Kidney epithelial cell (primary cell): ENCODE data around the gene ACOX3. TPM values are rescaled to one million over a fixed set of nuclear protein-coding genes. Genes with fewer than 3 reads are reported as not detected.

Experiments
- DNase-seq: peaks from one replicate; pipeline ENCODE4 v3.0.0-alpha.2; 2010; ENCODE audit warnings: low read depth
- H3K27me3 ChIP-seq: 2 replicates; pipeline ENCODE4 v1.6.0; 2011; ENCODE audit warnings: low read length; ENCODE audit not compliant: control insufficient read depth, insufficient read depth
- H3K36me3 ChIP-seq: 2 replicates; pipeline ENCODE4 v1.5.1; 2011; ENCODE audit warnings: low read length; ENCODE audit not compliant: control insufficient read depth, insufficient read depth
- H3K4me3 ChIP-seq: 2 replicates; pipeline ENCODE4 v1.5.1; 2011; ENCODE audit warnings: low read depth, mild to moderate bottlenecking, control low read depth, low read length
- CTCF ChIP-seq: IDR thresholded peaks from 2 replicates; pipeline ENCODE4 v1.5.1; 2011; ENCODE audit warnings: mild to moderate bottlenecking, moderate library complexity, low read length, control low read depth, inconsistent platforms; ENCODE audit not compliant: insufficient read depth, poor library complexity, severe bottlenecking
- total RNA-seq: library from RNA; depleted of rRNA; stranded (reverse); fragments of >200 nt; gene quantifications from 2 replicates; pipeline ENCODE4 v1.2.3, GENCODE V29; 2015

Gene ACOX3
- total RNA-seq, 1 donor from 2014 or later = 37.4 TPM

- DNase-seq = no peak
- TF ChIP-seq CTCF = no peak
- Histone ChIP-seq H3K27me3 (no peaks in the 10 kb centered on the region), H3K4me3 (no peak overlapping the region), H3K36me3 (peaks cover 1% of the 10 kb centered on the region)
These were observed 39.7 kb downstream of the ACOX3 start for GRCh38 chr4:8400632-8401325.

- Histone ChIP-seq H3K4me3 (no peak overlapping the region), H3K36me3 (peaks cover 1% of the 10 kb centered on the region), H3K27me3 (no peaks in the 10 kb centered on the region)
- TF ChIP-seq CTCF = no peak
- DNase-seq = no peak
These were observed 41.2 kb downstream of the ACOX3 start for GRCh38 chr4:8399298-8399697.

- no peak overlapping the region for H3K4me3 ChIP-seq
- H3K36me3 ChIP-seq = peaks cover 1% of the 10 kb centered on the region
- no peaks in the 10 kb centered on the region for H3K27me3 ChIP-seq
- no peak for TF ChIP-seq CTCF
- no peak for DNase-seq
These were observed 42.2 kb downstream of the ACOX3 start for GRCh38 chr4:8398347-8398746.

- Histone ChIP-seq H3K36me3 (no peaks in the 10 kb centered on the region), H3K27me3 (no peaks in the 10 kb centered on the region), H3K4me3 (no peak overlapping the region)
- DNase-seq = no peak
- TF ChIP-seq CTCF = no peak
These were observed 43.6 kb downstream of the ACOX3 start for GRCh38 chr4:8396762-8397406.

GRCh38 chr4:8395504-8396296 is 44.8 kb downstream of the ACOX3 start:
- no peak for DNase-seq
- Histone ChIP-seq H3K4me3 (no peak overlapping the region), H3K36me3 (no peaks in the 10 kb centered on the region), H3K27me3 (no peaks in the 10 kb centered on the region)
- no peak for TF ChIP-seq CTCF
